CD4-positive, alpha-beta T cell treated with Interferon alpha-2 for 1 hour (primary cell): ENCODE measurements around the gene SLC2A11.

ENCODE experiments used
- DNase-seq, 2 donors: peaks; one replicate each; pipeline ENCODE4 v3.0.0-alpha.2; 2020 to 2022

The SLC2A11 gene

DNA sequence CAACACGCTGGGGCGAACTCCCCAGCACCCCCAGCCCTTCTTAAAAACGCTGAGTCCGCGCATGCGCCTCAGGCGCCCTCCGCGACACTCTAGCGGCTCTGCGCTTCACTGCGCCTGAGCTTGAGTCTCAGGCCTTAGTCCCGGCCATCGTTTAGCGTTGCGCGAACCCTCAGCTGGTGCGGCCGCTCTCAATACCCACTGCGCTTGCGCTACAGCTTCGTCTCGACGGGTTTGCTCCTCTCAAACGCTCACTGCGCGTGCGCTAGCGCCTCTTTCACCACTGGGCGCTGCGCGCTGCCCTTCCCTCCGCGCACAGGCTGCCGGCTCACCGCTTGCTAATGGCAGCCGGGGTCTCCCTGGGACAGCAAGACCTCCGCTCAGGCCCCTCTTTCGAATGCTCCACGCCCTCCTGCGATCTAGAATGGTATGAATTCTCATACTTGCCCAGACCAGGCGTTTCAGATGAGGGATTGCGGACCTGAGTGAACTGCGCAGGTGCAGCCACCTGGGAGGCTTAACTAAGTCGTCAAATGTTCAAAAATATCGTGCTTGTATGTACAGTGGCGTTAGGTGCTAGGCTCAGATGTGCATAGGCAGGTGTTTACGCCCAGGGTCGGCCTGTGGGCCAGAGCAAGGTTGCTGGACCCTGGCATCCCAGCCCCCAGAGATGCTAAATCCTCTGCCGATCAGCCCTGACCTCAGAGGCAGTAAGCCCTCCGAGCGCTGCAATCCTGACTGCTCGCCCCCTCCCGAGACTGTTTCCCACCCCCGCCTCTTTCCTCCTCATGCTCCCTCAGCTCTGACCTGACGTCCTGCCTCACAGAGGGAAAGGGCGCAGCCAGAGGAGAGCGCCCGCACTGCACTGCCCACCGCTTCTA is at the start of gene SLC2A11:
Gene SLC2A11 (plus strand): TSS at position 270 of the 878 bp plus-strand sequence. CDS start 125 bp downstream, at position 395.
- peak; percentile 96 to 98 for DNase-seq

GRCh38 chr22:23812378-23812777 is 45.3 kb upstream of the SLC2A11 start:
- DNase-seq, result no peak

DNA sequence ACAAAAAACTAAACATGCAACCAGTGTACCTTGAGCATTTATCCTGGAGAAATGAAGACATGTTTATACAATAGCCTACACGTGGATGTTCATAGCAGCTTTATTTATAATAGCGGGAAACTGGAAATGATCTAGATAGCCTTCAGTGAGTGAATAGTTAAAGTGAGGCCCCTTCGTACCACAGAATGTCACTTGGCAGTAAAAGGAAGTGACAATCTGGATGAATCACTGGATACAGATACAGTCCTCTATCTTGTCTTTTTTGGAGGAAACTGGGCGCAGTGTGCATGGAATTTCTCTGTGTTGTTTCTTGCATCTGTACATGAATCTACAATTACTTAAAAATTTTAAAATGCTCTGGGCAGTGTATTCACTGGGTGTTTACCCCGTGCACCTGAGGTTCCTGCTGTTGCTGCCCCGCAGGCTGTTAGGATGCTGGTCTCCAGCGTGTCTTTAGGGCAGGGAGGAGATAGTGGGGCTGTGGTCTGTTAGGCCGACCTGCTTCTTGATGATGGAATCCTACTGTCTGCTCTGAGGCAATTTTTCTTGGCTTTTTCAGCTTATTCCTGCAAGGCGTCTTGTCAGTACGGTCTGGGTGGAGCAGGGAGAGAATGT is 42.0 kb upstream of the SLC2A11 start:
- no peak for DNase-seq

DNA sequence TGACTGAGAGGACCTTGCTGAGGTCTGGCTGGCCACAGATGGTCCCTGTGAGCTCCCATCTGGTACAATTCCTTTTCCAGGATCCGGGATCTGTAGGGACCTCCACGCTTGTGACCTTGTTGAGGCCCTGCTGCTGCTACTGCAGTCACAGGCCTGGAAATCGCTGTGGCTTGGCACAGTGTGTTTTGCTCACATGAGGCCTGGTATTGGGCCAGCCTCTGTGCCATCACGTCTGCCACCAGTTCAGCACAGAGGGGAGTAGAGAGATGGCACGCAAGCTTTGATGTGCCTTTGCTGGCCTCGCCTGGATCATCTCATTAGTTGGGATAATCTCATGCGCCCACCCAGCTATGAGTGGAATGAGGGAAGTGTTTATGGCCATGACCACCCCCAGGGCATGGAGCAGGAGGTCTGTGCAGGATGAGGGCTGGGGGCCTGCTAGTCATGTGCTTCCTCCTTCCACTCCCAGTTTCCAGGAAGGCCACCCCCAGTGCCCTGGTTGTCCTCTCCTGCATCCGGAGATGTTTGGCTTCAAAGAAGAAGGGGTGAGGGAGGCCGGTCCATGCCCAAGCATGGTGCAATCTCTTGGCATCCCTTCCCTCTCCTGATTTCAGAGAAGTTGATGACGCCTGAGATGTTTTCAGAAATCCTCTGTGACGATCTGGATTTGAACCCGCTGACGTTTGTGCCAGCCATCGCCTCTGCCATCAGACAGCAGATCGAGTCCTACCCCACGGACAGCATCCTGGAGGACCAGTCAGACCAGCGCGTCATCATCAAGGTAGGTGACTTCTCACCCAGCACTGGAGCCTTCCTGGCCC is 41.3 kb upstream of the SLC2A11 start:
- no peak for DNase-seq

- DNase-seq, result no peak
Observed at GRCh38 chr22:23817146-23817545, 40.5 kb upstream of the SLC2A11 start.

- DNase-seq, result no peak
Observed at GRCh38 chr22:23818541-23818940, 39.1 kb upstream of the SLC2A11 start.

- DNase-seq, result no peak
Observed at GRCh38 chr22:23820748-23821211, 36.9 kb upstream of the SLC2A11 start.

- no peak for DNase-seq
Observed at GRCh38 chr22:23822101-23822671, 35.5 kb upstream of the SLC2A11 start.

GRCh38 chr22:23823331-23823791 is 34.3 kb upstream of the SLC2A11 start:
- DNase-seq, result no peak

DNA sequence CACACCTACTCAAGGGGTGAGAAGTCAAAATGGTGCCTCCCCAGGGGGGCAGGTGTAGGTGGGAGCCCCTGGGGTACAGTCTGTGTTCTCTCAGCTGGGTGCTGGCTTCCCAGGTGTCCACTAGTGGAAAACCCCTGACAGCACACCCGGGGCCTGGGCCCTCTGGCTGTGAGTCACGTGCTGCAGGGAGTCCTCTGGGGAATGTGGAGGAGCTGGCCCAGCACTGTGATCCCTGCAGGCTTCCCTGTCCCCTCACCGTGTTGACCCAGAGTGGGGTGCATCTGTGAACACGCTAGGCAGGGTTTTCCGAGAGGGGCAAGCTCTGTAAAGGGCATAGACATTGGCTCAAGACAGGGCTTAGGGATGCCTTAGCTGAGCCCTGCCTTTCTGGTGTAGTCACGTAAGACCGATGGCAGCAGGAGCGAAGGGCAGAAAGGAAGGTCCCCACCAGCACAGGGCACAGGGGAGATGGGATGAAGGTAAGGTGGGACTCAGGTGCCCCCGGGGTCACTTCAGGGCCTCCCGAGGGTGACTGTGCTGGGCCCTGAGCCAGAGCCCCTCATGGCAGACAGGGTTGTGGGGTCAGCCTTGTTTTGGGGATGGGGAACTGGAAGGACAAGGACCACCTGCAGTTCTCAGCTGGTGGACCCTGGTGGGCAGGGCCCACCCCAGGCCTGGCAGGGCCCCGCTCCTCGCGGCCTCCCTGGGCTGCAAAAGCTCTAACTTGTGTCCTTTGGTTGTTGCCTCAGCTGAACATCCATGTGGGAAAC is 33.0 kb upstream of the SLC2A11 start:
- DNase-seq, result no peak

DNA sequence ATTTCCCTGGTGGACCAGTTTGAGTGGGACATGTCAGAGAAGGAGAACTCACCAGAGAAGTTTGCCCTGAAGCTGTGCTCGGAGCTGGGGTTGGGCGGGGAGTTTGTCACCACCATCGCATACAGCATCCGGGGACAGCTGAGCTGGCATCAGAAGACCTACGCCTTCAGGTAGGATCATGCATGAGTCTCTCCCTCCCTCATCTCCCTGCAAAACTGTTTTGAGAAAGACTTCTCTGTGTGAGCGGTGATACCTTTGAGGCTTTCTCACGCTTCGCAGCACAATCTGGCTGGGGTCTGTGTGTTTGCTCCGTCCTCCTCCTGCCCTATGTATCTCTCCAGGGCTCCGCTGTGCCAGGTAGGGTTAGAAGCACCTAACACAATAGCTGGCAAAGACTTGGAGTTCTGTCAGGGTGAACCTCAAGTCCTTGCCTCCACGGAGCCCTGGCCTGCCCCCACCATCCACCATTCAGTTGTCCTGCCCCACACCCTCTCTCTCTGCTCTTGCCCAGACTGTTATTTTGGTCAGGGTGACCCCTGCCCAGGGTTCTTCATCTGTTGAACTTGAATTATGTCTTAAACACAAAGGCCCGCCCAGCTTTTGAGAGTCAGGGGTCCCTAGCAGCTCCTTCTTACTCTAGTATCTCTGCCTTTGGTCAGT is 32.3 kb upstream of the SLC2A11 start:
- DNase-seq, result no peak

DNA sequence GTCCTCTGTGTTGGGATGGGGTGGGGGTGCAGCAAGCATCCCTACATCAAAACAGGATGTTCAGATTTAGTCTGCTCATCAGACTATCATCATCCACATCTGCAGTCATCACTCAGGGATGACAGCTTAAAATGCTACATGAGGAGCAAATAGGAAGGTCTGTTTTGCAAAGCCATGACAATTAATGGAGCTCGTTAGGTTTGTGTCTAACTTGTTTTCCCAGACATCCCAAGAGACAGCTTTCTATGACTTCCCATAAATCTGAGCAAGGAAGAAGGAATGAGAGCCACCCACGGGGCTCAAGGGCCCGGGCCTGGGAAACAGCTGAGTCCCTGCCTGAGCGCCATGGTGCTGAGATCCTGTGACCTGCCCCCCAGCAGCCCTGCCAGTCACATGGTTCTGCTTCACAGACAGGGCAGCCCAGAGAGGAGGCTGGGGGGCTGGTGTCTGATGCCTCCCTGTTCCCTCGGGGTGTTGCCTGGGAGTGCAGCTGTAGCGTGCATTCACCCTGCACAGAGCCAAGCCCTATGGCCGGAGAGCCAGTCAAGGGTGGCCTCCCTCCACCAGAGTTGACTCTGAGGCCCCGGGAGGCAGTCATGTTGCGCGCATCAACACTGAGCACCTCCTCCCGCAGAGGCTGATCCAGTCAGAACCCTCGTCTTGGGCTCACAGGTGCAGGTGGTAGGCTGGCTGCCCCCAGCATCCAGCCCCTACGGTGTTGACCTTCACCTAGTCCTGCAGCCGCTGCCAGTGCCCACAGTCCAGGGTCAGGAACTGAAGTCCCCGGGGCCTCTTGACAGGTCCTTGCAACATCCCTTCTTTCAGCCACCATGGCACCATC is 30.9 kb upstream of the SLC2A11 start:
- no peak for DNase-seq

DNA sequence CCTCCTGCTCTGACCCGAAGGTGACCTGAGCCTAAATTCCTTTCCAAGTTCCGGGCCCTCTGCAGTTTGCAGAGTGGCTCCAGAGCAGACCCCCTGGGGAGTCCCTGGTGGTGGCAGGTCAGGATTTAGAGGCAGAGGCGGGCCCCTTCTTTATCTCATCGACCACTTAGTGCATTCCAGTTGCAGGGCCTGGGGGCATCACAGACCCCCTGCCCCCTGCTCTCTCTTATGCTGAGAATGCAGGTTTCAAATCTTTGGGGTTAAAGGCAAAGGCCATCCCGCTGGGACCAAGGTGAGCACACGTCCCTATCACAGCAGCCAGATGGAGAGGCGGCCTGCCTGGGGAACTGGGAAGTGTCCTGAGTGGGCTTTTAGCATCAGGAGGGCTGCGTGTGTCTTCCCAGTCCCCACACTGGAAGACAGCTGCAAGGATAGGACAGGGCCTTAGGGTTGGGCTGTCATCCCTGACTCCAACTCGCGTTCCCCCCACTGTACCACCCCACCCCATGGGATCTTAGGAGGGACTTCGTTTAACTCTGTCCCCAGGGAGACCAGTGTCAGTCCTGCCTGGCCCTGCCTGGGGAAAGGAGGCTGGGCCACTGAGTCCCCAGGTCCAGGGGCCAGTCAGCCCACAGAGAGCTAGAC is 30.2 kb upstream of the SLC2A11 start:
- DNase-seq, result no peak

- no peak for DNase-seq
Observed at GRCh38 chr22:23828800-23829680, 28.6 kb upstream of the SLC2A11 start.

DNA sequence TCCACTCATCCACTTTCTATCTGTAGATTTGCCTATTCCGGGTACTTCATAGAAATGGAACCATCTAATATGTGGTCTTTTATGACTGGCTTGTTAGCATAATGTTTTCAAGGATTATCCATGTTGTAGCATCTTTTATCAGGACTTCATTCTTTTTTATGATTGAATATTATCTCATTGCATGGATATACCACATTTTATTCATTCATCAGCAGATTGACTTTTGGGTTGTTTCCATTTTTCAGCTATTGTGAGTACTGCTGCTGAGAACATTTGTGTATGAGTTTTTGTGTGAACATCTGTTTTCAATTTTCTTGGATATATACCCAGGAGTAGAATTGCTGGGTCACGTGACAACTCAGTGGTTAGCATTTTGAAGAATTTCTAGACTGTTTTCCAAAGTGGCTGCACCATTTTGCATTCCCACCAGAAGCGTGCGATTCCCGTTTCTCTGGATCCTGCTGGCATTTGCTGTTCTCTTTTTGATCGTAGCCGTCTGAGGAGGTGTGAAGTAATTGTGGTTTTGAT is 27.8 kb upstream of the SLC2A11 start:
- no peak for DNase-seq

GRCh38 chr22:23831261-23831660 is 26.4 kb upstream of the SLC2A11 start:
- no peak for DNase-seq

DNA sequence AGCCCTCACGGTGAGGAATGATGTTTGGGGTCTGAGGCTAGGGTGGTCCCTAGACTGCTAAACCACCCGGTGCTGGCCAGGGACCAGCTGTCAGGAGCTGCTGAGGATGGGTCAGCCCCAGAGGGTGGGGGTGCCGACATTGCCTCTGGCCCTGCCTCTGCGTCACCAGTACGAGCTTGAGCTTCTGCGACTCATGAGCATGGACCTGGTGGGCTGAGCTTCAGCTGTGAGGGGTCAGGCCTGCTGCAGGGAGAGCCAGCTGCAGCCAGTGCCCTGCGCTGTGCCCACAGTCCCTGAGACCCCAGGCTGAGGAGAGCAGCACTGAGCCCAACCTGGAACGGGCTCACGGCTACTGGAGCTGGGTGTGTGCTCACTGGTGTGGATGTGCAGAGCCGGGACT is 25.9 kb upstream of the SLC2A11 start:
- DNase-seq, result no peak

- no peak for DNase-seq
Observed at GRCh38 chr22:23832226-23833016, 25.3 kb upstream of the SLC2A11 start.
